ENCODE results near the gene ZBTB24.
A peak's percentile ranks its signal among the peaks of the same experiment; 100 is the strongest.

The ZBTB24 gene

GRCh38 chr6:109449795-109450673, 33.0 kb downstream of the ZBTB24 start:
- H3K36me3 ChIP-seq (ENCODE audit: insufficient read depth, low read length), result peaks cover 29% of the 10 kb centered on the region
- peaks cover 4% of the 10 kb centered on the region for H3K4me1 ChIP-seq (ENCODE audit: insufficient read depth, low read length)
- no peaks in the 10 kb centered on the region for H3K9me3 ChIP-seq (ENCODE audit: low read length)
- no peak overlapping the region for H2AFZ ChIP-seq (ENCODE audit: low read depth, low read length)
- H3K4me3 ChIP-seq (ENCODE audit: low read length), result no peak overlapping the region
- no peaks in the 10 kb centered on the region for H3K27me3 ChIP-seq (ENCODE audit: insufficient read depth, low read length)

GRCh38 chr6:109449064-109449794, 33.8 kb downstream of the ZBTB24 start:
- no peaks in the 10 kb centered on the region for H3K27me3 ChIP-seq (ENCODE audit: insufficient read depth, low read length)
- no peak overlapping the region for H2AFZ ChIP-seq (ENCODE audit: low read depth, low read length)
- no peak overlapping the region for H3K4me3 ChIP-seq (ENCODE audit: low read length)
- H3K36me3 ChIP-seq (ENCODE audit: insufficient read depth, low read length), result peaks cover 37% of the 10 kb centered on the region
- no peaks in the 10 kb centered on the region for H3K9me3 ChIP-seq (ENCODE audit: low read length)
- H3K4me1 ChIP-seq (ENCODE audit: insufficient read depth, low read length), result no peaks in the 10 kb centered on the region

DNA sequence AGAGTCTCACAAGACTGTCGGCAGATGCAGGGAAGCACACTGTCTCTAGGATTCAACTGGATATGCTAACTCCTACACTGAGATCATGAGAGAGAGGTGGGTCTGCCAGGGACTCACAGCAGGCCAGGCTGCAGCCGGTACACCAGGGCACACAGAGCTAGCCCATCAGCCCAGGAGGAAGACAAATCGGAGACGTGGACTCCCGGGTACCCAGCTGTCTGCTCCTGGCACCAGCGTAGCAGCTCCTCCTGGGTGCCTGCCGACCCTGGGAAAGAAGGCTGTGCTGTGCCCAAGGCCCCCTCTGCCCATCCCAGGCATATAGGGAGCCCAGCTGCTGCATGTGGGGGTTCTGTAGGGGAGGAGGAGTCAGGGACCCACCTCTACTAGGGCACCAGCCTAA, 34.4 kb downstream of the ZBTB24 start:
- H3K4me1 ChIP-seq (ENCODE audit: insufficient read depth, low read length), result no peaks in the 10 kb centered on the region
- H2AFZ ChIP-seq (ENCODE audit: low read depth, low read length), result no peak overlapping the region
- H3K9me3 ChIP-seq (ENCODE audit: low read length), result no peaks in the 10 kb centered on the region
- no peak overlapping the region for H3K4me3 ChIP-seq (ENCODE audit: low read length)
- H3K36me3 ChIP-seq (ENCODE audit: insufficient read depth, low read length), result peaks cover 40% of the 10 kb centered on the region
- no peaks in the 10 kb centered on the region for H3K27me3 ChIP-seq (ENCODE audit: insufficient read depth, low read length)

GRCh38 chr6:109447878-109448555, 35.0 kb downstream of the ZBTB24 start:
- Histone ChIP-seq H3K9me3 (ENCODE audit: low read length) (no peaks in the 10 kb centered on the region), H3K36me3 (ENCODE audit: insufficient read depth, low read length) (peaks cover 41% of the 10 kb centered on the region), H3K4me3 (ENCODE audit: low read length) (no peak overlapping the region), H3K4me1 (ENCODE audit: insufficient read depth, low read length) (no peaks in the 10 kb centered on the region), H2AFZ (ENCODE audit: low read depth, low read length) (no peak overlapping the region), H3K27me3 (ENCODE audit: insufficient read depth, low read length) (no peaks in the 10 kb centered on the region)

DNA sequence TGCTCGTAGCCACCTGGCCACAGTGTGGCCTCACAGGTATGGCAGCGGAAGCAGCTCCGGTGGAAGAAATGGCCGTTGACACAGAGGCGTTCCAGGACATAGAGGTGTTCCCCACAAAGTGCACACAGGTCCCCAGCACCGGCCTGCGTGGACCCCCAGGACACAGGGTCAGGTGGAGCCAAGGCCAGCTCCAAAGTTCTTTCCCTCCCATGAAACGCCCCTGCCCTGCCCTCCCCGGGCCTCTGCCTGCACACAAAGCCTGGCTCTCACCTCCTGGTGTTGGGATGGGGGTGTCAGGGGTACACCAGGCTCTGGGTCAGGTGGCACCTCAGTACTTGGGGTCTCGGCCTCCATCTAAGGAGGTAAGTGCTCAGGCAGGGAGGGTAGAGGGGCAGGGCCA, 35.9 kb downstream of the ZBTB24 start:
- Histone ChIP-seq H3K4me1 (ENCODE audit: insufficient read depth, low read length) (peaks cover under 1% of the 10 kb centered on the region), H3K4me3 (ENCODE audit: low read length) (no peak overlapping the region), H3K27me3 (ENCODE audit: insufficient read depth, low read length) (no peaks in the 10 kb centered on the region), H3K9me3 (ENCODE audit: low read length) (no peaks in the 10 kb centered on the region), H3K36me3 (ENCODE audit: insufficient read depth, low read length) (peaks cover 39% of the 10 kb centered on the region), H2AFZ (ENCODE audit: low read depth, low read length) (no peak overlapping the region)

GRCh38 chr6:109446541-109446940, 36.5 kb downstream of the ZBTB24 start:
- Histone ChIP-seq H3K27me3 (ENCODE audit: insufficient read depth, low read length) (no peaks in the 10 kb centered on the region), H2AFZ (ENCODE audit: low read depth, low read length) (no peak overlapping the region), H3K4me1 (ENCODE audit: insufficient read depth, low read length) (peaks cover 6% of the 10 kb centered on the region), H3K9me3 (ENCODE audit: low read length) (no peaks in the 10 kb centered on the region), H3K4me3 (ENCODE audit: low read length) (no peak overlapping the region), H3K36me3 (ENCODE audit: insufficient read depth, low read length) (peaks cover 34% of the 10 kb centered on the region)

DNA sequence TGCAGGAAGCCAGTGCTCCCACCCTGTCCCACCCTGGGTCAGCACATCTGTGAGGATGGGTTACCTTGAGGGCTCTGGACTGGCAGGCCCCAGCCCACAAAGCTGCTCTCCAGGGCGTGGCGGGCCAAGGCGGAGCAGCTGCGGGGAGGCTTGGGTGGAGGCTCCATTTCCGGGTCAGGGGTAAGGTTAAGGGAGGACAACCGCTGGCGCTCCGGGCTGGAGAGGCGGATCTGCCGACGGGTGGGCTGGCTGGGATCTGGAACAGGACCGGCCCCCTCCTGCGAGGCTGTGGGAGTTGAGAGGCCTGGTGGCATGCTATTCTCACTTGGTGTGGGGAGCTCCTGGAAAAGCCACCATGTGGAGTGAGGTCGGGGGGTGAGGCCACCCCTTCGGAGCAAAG, 36.9 kb downstream of the ZBTB24 start:
- Histone ChIP-seq H3K36me3 (ENCODE audit: insufficient read depth, low read length) (peaks cover 34% of the 10 kb centered on the region), H2AFZ (ENCODE audit: low read depth, low read length) (no peak overlapping the region), H3K4me3 (ENCODE audit: low read length) (no peak overlapping the region), H3K4me1 (ENCODE audit: insufficient read depth, low read length) (peaks cover 10% of the 10 kb centered on the region), H3K9me3 (ENCODE audit: low read length) (no peaks in the 10 kb centered on the region), H3K27me3 (ENCODE audit: insufficient read depth, low read length) (no peaks in the 10 kb centered on the region)

DNA sequence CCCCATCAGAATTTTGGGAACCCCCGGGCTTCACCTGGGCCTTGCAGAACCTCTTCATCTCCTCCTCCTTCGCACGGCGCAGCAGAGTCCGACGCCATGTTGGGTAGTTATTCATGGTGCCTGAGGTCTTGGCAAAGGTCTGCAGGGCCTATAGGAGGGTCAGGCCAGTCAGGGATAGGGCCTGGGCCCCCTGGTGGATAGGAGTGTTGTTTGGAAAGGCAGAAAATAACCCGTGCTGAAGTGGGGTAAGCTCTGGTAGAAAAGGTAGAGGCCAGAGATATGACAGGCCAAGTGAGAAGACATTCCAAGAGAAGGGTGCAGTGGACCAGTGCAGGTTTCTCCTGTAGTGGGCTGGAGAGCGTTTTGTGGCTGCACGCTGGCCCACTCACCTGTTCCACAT, 37.6 kb downstream of the ZBTB24 start:
- Histone ChIP-seq H3K4me3 (ENCODE audit: low read length) (no peak overlapping the region), H3K4me1 (ENCODE audit: insufficient read depth, low read length) (peaks cover 10% of the 10 kb centered on the region), H2AFZ (ENCODE audit: low read depth, low read length) (no peak overlapping the region), H3K9me3 (ENCODE audit: low read length) (no peaks in the 10 kb centered on the region), H3K36me3 (ENCODE audit: insufficient read depth, low read length) (peaks cover 31% of the 10 kb centered on the region), H3K27me3 (ENCODE audit: insufficient read depth, low read length) (no peaks in the 10 kb centered on the region)

GRCh38 chr6:109443425-109443950, 39.5 kb downstream of the ZBTB24 start:
- peaks cover 10% of the 10 kb centered on the region for H3K4me1 ChIP-seq (ENCODE audit: insufficient read depth, low read length)
- H3K36me3 ChIP-seq (ENCODE audit: insufficient read depth, low read length), result peaks cover 31% of the 10 kb centered on the region
- H2AFZ ChIP-seq (ENCODE audit: low read depth, low read length), result no peak overlapping the region
- no peaks in the 10 kb centered on the region for H3K9me3 ChIP-seq (ENCODE audit: low read length)
- no peaks in the 10 kb centered on the region for H3K27me3 ChIP-seq (ENCODE audit: insufficient read depth, low read length)
- H3K4me3 ChIP-seq (ENCODE audit: low read length), result no peak overlapping the region

DNA sequence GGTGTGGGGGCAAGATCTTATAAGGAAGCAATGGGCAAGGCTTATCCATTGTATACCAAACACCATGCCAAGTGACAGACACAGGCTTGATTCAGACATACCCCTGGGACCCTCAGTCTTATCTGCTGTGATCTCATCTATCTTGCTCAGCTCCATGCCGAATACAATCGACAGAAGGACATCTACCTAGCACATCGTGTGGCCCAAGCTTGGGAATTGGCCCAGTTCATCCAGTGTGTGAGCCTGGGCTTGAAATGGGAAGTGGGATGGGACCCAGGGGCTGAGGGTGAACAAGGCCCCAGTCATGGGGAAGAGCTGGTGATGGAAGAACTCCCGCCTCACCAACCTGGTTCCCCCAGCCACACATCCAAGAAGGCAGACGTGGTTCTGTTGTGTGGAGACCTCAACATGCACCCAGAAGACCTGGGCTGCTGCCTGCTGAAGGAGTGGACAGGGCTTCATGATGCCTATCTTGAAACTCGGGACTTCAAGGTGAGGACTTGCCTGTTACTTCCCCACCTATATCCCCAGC, 40.6 kb downstream of the ZBTB24 start:
- Histone ChIP-seq H2AFZ (ENCODE audit: low read depth, low read length) (no peak overlapping the region), H3K27me3 (ENCODE audit: insufficient read depth, low read length) (no peaks in the 10 kb centered on the region), H3K36me3 (ENCODE audit: insufficient read depth, low read length) (peaks cover 31% of the 10 kb centered on the region), H3K4me3 (ENCODE audit: low read length) (no peak overlapping the region), H3K9me3 (ENCODE audit: low read length) (no peaks in the 10 kb centered on the region), H3K4me1 (ENCODE audit: insufficient read depth, low read length) (peaks cover 10% of the 10 kb centered on the region)

DNA sequence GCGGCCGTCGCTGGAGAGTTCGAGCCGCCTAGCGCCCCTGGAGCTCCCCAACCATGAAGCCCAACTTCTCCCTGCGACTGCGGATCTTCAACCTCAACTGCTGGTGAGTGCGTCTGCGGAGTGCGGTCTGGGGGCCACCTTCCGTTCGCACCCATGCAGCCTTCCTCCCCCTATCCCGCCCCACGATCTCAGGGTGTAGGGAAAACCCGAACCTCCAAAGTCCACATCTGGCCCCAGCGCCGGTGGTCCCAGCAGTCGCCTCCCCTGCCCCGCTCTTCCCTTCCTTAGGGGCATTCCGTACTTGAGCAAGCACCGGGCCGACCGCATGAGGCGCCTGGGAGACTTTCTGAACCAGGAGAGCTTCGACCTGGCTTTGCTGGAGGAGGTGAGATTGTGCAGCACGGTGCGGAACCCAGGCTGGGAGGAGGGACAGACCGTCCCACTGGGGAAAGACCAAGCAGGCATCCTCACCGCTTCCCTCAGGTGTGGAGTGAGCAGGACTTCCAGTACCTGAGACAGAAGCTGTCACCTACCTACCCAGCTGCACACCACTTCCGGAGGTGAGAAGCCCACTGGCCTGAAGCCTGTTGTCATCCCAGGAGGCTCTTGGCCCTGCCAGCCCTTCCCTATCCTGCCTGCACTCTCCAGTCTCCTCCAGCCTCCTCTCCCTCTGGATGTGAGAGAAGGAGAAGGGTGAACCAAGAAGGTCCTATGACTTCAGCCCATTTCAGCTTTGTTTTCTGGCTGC, 41.8 kb downstream of the ZBTB24 start:
- peaks cover 10% of the 10 kb centered on the region for H3K4me1 ChIP-seq (ENCODE audit: insufficient read depth, low read length)
- peak overlapping the region; percentile 97 for H2AFZ ChIP-seq (ENCODE audit: low read depth, low read length)
- no peaks in the 10 kb centered on the region for H3K9me3 ChIP-seq (ENCODE audit: low read length)
- peak overlapping the region; percentile 96 for H3K4me3 ChIP-seq (ENCODE audit: low read length)
- H3K36me3 ChIP-seq (ENCODE audit: insufficient read depth, low read length), result peaks cover 24% of the 10 kb centered on the region
- no peaks in the 10 kb centered on the region for H3K27me3 ChIP-seq (ENCODE audit: insufficient read depth, low read length)

DNA sequence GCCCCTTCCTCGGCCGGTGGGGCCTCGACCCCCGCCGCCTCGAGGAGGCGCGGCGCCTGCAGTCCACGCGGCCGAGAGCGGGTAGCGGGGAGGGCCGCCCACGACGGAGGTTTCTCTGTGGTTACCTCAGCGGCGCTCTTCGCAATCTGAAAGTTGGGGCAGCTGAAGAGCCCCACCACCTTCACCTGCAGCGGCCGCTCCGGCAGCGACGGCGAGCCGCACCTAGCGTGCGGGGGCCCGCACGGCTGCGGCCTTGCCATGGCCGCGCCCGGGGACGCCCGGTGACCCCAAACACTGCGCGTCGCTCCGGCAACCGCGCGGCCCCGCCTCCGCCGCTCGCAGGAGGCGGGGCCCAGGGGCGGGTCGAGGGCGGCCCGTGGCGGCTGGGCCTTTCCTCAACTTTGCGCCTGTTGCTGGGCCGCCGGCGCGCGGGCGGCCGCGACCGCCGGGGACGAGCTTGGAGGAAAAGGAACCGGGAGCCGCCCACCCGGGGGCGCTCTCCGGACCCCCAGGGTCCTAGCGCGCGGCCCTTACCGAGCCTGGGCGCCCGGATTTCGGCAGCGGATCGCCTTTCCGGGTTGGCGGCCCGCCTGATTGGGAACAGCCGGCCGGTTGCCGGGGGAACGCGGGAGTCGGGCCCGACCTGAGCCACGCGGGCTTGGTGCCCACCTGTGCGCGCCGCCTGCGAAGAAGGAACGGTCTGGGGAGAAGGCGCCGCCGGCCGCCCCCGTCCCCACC, 42.5 kb downstream of the ZBTB24 start, which contains the start of the genes PPIL6 and SMPD2:
PPIL6 (minus strand) TSS at position 298 of the 738 bp plus-strand sequence; CDS start at position 260, 38 bp downstream.
SMPD2 (plus strand) TSS at position 394 of the 738 bp plus-strand sequence. CDS start 398 bp downstream, outside the sequence.
- H3K9me3 ChIP-seq (ENCODE audit: low read length), result no peaks in the 10 kb centered on the region
- peaks cover 10% of the 10 kb centered on the region for H3K4me1 ChIP-seq (ENCODE audit: insufficient read depth, low read length)
- H3K27me3 ChIP-seq (ENCODE audit: insufficient read depth, low read length), result no peaks in the 10 kb centered on the region
- H3K36me3 ChIP-seq (ENCODE audit: insufficient read depth, low read length), result peaks cover 19% of the 10 kb centered on the region
- peak within 1 kb of the TSS; percentile 97 for H2AFZ ChIP-seq (ENCODE audit: low read depth, low read length)
- H3K4me3 ChIP-seq (ENCODE audit: low read length), result peak within 1 kb of the TSS; percentile 96
